OCI-LY7 (cell line): ENCODE measurements around the gene ABCC1.

Experiments
- EZH2phosphoT487 ChIP-seq: fragments of 200-600 bp; sonication (generic); IDR thresholded peaks from 2 replicates; pipeline ENCODE4 v1.6.1; 2018; ENCODE audit warnings: low read depth, borderline replicate concordance, mild to moderate bottlenecking, mixed run types, antibody characterized with exemption, low read length, moderate library complexity, mixed read lengths
- TF ChIP-seq, protein P1 (sequence below): fragments of 200-600 bp; sonication (generic); conservative IDR thresholded peaks from 2 replicates; pipeline ENCODE4 v1.5.1; 2014; ENCODE audit warnings: mild to moderate bottlenecking, antibody characterized with exemption, low read length, moderate library complexity, mixed read lengths

DNA sequence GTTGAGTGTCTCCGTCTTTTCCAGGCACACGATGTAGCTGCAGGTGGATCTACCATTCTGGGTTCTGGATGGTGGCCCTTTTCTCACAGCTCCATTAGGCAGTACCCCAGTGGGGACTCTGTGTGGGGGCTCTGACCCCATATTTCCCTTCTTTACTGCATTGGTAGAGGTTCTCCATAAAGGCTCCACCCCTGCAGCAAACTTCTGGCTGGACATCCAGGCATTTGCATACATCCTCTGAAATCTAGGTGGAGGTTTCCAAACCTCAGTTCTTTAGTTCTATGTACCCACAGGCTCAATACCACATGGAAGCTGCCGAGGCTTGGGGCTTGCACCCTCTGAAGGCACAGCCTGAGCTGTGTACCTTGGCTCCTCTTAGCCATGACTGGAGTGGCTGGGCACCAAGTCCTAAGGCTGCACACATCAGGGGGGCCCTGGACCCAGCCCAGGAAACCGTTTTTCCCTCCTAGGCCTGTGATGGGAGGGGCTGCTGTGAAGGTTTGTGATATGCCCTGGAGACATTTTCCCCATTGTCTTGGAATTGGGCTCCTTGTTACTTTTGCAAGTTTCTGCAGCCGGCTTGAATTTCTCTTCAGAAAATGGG, 14.0 kb downstream of the ABCC1 start:
- TF ChIP-seq, protein P1, sequence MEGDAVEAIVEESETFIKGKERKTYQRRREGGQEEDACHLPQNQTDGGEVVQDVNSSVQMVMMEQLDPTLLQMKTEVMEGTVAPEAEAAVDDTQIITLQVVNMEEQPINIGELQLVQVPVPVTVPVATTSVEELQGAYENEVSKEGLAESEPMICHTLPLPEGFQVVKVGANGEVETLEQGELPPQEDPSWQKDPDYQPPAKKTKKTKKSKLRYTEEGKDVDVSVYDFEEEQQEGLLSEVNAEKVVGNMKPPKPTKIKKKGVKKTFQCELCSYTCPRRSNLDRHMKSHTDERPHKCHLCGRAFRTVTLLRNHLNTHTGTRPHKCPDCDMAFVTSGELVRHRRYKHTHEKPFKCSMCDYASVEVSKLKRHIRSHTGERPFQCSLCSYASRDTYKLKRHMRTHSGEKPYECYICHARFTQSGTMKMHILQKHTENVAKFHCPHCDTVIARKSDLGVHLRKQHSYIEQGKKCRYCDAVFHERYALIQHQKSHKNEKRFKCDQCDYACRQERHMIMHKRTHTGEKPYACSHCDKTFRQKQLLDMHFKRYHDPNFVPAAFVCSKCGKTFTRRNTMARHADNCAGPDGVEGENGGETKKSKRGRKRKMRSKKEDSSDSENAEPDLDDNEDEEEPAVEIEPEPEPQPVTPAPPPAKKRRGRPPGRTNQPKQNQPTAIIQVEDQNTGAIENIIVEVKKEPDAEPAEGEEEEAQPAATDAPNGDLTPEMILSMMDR, result no peak
- TF ChIP-seq EZH2phosphoT487, result no peak
